ENCODE data around the gene FZD1.

The FZD1 gene

GRCh38 chr7:91295576-91295975, 31.3 kb downstream of the FZD1 start:
- TF ChIP-seq TAF1 (IDR thresholded peaks at IDR 0.05; ENCODE audit: low read depth) = no peak
- TF ChIP-seq TCF12 (IDR thresholded peaks at IDR 0.05; ENCODE audit: low read depth) = no peak
- no peak for TF ChIP-seq CEBPB (IDR thresholded peaks at IDR 0.05)

GRCh38 chr7:91297939-91298338, 33.7 kb downstream of the FZD1 start:
- no peak for TF ChIP-seq EP300 (IDR thresholded peaks at IDR 0.05; ENCODE audit: borderline replicate concordance)
- TF ChIP-seq CEBPB (IDR thresholded peaks at IDR 0.05) = no peak
- TF ChIP-seq, protein P1, sequence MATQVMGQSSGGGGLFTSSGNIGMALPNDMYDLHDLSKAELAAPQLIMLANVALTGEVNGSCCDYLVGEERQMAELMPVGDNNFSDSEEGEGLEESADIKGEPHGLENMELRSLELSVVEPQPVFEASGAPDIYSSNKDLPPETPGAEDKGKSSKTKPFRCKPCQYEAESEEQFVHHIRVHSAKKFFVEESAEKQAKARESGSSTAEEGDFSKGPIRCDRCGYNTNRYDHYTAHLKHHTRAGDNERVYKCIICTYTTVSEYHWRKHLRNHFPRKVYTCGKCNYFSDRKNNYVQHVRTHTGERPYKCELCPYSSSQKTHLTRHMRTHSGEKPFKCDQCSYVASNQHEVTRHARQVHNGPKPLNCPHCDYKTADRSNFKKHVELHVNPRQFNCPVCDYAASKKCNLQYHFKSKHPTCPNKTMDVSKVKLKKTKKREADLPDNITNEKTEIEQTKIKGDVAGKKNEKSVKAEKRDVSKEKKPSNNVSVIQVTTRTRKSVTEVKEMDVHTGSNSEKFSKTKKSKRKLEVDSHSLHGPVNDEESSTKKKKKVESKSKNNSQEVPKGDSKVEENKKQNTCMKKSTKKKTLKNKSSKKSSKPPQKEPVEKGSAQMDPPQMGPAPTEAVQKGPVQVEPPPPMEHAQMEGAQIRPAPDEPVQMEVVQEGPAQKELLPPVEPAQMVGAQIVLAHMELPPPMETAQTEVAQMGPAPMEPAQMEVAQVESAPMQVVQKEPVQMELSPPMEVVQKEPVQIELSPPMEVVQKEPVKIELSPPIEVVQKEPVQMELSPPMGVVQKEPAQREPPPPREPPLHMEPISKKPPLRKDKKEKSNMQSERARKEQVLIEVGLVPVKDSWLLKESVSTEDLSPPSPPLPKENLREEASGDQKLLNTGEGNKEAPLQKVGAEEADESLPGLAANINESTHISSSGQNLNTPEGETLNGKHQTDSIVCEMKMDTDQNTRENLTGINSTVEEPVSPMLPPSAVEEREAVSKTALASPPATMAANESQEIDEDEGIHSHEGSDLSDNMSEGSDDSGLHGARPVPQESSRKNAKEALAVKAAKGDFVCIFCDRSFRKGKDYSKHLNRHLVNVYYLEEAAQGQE (IDR thresholded peaks at IDR 0.05; ENCODE audit: low read depth) = no peak
- TF ChIP-seq TCF12 (IDR thresholded peaks at IDR 0.05; ENCODE audit: low read depth) = no peak
- TF ChIP-seq ZBTB7A (IDR thresholded peaks at IDR 0.05; ENCODE audit: low read depth) = no peak
- no peak for TF ChIP-seq NFIC (IDR thresholded peaks at IDR 0.05)
- TF ChIP-seq FOXM1 (IDR thresholded peaks at IDR 0.05; ENCODE audit: borderline replicate concordance, low read depth) = no peak
- no peak for TF ChIP-seq EGR1 (IDR thresholded peaks at IDR 0.05)

DNA sequence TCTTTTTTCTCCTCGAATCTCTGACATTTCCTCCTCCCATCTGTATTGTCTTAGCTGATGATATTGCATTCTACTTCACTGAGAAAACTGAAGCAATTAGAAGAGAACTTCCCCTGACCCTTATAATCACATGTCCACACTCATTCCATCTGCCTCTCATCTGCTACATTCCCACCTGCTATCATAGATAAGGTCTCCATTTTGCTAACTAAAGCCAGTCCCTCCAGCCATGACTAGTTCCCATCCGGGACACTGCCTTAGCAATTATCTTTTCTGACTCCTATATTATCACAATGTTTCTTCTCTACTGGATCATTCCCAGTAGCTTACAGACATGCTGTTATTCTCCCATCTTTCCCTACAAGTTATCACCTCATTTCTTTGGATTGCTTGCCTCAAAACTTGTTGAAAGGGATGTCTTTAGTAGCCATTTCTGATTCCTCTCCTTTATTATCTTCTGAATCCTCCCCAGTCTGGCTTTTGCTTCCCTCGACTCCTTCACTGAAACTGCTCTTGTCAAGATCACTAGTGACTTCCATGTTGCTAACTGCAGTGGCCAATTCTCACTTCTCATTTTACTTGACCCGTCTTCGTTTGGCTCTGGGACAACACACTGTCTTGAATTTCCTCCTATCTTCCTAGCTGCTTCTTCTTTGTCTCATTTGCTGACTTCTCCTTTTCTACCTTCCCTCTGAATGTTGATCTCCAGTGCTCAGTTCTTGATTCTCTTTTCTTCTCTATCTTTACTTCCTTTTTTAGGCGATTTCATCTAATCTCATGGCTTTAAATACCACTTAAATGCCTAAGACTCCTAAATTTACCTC, 35.9 kb downstream of the FZD1 start:
- TF ChIP-seq FOXM1 (IDR thresholded peaks at IDR 0.05; ENCODE audit: borderline replicate concordance, low read depth) (no peak), EP300 (IDR thresholded peaks at IDR 0.05; ENCODE audit: borderline replicate concordance) (no peak), CEBPB (IDR thresholded peaks at IDR 0.05) (no peak), EGR1 (IDR thresholded peaks at IDR 0.05) (no peak), MAX (IDR thresholded peaks at IDR 0.05) (no peak), TEAD4 (IDR thresholded peaks at IDR 0.05) (no peak), NFIC (IDR thresholded peaks at IDR 0.05) (no peak), YY1 (IDR thresholded peaks at IDR 0.05; ENCODE audit: low read depth) (no peak), CREB1 (IDR thresholded peaks at IDR 0.05; ENCODE audit: low read depth) (no peak), TCF12 (IDR thresholded peaks at IDR 0.05; ENCODE audit: low read depth) (no peak), RAD21 (IDR thresholded peaks at IDR 0.05; ENCODE audit: low read depth) (no peak), TAF1 (IDR thresholded peaks at IDR 0.05; ENCODE audit: low read depth) (no peak), ZBTB7A (IDR thresholded peaks at IDR 0.05; ENCODE audit: low read depth) (no peak)
- TF ChIP-seq, protein P2, sequence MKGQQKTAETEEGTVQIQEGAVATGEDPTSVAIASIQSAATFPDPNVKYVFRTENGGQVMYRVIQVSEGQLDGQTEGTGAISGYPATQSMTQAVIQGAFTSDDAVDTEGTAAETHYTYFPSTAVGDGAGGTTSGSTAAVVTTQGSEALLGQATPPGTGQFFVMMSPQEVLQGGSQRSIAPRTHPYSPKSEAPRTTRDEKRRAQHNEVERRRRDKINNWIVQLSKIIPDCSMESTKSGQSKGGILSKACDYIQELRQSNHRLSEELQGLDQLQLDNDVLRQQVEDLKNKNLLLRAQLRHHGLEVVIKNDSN (IDR thresholded peaks at IDR 0.05) = no peak
- TF ChIP-seq, protein P1 (IDR thresholded peaks at IDR 0.05; ENCODE audit: low read depth) = no peak

DNA sequence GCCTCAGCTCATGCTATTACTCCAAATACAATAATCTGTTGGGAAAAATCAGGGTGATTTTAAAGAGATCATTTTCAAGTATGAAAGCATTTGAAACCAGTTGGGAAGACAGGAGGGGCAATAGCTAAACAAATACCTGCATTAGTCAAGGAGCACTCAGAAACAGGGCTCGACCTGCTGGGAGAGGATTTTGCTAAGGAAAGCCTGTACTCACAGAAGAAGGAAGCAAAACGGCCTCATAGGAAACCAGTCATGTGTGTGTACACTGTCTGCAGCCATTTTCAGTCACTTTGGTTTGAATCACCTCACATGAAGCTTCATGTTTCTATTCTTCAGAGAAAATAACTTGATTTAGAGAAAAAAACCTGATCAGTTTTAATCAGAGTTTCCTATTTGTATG, 38.6 kb downstream of the FZD1 start:
- TF ChIP-seq FOXM1 (IDR thresholded peaks at IDR 0.05; ENCODE audit: borderline replicate concordance, low read depth) (no peak), CREB1 (IDR thresholded peaks at IDR 0.05; ENCODE audit: low read depth) (no peak)

- TF ChIP-seq NFIC (IDR thresholded peaks at IDR 0.05) = no peak
- TF ChIP-seq FOXM1 (IDR thresholded peaks at IDR 0.05; ENCODE audit: borderline replicate concordance, low read depth) = no peak
- no peak for TF ChIP-seq CREB1 (IDR thresholded peaks at IDR 0.05; ENCODE audit: low read depth)
- TF ChIP-seq RAD21 (IDR thresholded peaks at IDR 0.05; ENCODE audit: low read depth) = no peak
- TF ChIP-seq TAF1 (IDR thresholded peaks at IDR 0.05; ENCODE audit: low read depth) = no peak
- no peak for TF ChIP-seq YY1 (IDR thresholded peaks at IDR 0.05; ENCODE audit: low read depth)
- TF ChIP-seq, protein P1 (IDR thresholded peaks at IDR 0.05; ENCODE audit: low read depth) = no peak
- TF ChIP-seq, protein P2 (IDR thresholded peaks at IDR 0.05) = no peak
- TF ChIP-seq TCF12 (IDR thresholded peaks at IDR 0.05; ENCODE audit: low read depth) = no peak
- TF ChIP-seq EP300 (IDR thresholded peaks at IDR 0.05; ENCODE audit: borderline replicate concordance) = no peak
- TF ChIP-seq ZBTB7A (IDR thresholded peaks at IDR 0.05; ENCODE audit: low read depth) = no peak
- no peak for TF ChIP-seq CEBPB (IDR thresholded peaks at IDR 0.05)
- no peak for TF ChIP-seq EGR1 (IDR thresholded peaks at IDR 0.05)
- TF ChIP-seq MAX (IDR thresholded peaks at IDR 0.05) = no peak
- no peak for TF ChIP-seq TEAD4 (IDR thresholded peaks at IDR 0.05)
These were observed 42.0 kb downstream of the FZD1 start for GRCh38 chr7:91306266-91306665.
